Activated CD4-positive, alpha-beta T cell treated with anti-CD3 and anti-CD28 coated beads, Interleukin-2, amount 50 U/mL, for 16 hours (primary cell): ENCODE measurements around the gene SMDT1.
A peak's percentile ranks its signal among the peaks of the same experiment; 100 is the strongest.
"Not testable (repeated sequence)": the region's sequence is repeated elsewhere in the genome, so short reads cannot be mapped to it uniquely, and the experiment has no call there.

Experiments
- DNase-seq: peaks from one replicate; pipeline ENCODE4 v3.0.0-alpha.2; 2020

Gene SMDT1

GRCh38 chr22:42115420-42115830, 35.9 kb downstream of the SMDT1 start:
- not testable (repeated sequence) for DNase-seq

- no peak for DNase-seq
Measured at GRCh38 chr22:42116848-42117424, 37.4 kb downstream of the SMDT1 start.

- DNase-seq: peak; percentile 72
Measured at GRCh38 chr22:42120231-42121021, 40.9 kb downstream of the SMDT1 start.

GRCh38 chr22:42123529-42123928, 44.0 kb downstream of the SMDT1 start:
- not testable (repeated sequence) for DNase-seq

- DNase-seq: no peak
Measured at GRCh38 chr22:42127606-42128005, 48.1 kb downstream of the SMDT1 start.

GRCh38 chr22:42128007-42128406, 48.5 kb downstream of the SMDT1 start:
- DNase-seq: not testable (repeated sequence)

- DNase-seq: not testable (repeated sequence)
Measured at GRCh38 chr22:42128776-42129694, 49.5 kb downstream of the SMDT1 start.

GRCh38 chr22:42130182-42130581, 50.7 kb downstream of the SMDT1 start:
- not testable (repeated sequence) for DNase-seq

GRCh38 chr22:42130639-42131431, 51.3 kb downstream of the SMDT1 start, which contains the start of gene CYP2D6:
Gene CYP2D6 (minus strand): TSS chr22:42130810. CDS start chr22:42130791, 19 bp downstream.
- DNase-seq: not testable (repeated sequence)

- no peak for DNase-seq
Measured at GRCh38 chr22:42131562-42131961, 52.1 kb downstream of the SMDT1 start.

GRCh38 chr22:42132457-42132856, 53.0 kb downstream of the SMDT1 start:
- DNase-seq: no peak
